ENCODE data around the gene PTPRN2.

DNA sequence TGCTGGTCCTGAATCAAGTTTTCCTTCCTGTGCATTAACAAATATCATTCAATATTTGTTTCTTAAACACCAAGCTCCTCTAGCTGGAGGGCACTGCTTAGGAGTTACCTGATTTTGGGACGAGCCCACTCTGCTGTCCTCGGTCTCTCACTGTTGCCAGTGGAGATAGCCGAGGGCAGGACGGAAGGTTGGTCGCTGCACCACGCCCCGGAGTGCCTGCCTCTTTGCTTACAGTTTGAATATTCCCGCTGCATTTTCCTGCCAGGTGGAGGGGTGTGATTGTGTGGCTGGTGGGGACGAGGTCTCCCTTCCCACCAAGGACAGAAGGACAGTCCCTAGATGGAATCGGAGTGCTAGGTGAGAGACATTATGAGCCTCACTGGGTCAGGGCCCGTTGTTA lies 1049.3 kb downstream of the PTPRN2 start:
- TF ChIP-seq, protein P1, sequence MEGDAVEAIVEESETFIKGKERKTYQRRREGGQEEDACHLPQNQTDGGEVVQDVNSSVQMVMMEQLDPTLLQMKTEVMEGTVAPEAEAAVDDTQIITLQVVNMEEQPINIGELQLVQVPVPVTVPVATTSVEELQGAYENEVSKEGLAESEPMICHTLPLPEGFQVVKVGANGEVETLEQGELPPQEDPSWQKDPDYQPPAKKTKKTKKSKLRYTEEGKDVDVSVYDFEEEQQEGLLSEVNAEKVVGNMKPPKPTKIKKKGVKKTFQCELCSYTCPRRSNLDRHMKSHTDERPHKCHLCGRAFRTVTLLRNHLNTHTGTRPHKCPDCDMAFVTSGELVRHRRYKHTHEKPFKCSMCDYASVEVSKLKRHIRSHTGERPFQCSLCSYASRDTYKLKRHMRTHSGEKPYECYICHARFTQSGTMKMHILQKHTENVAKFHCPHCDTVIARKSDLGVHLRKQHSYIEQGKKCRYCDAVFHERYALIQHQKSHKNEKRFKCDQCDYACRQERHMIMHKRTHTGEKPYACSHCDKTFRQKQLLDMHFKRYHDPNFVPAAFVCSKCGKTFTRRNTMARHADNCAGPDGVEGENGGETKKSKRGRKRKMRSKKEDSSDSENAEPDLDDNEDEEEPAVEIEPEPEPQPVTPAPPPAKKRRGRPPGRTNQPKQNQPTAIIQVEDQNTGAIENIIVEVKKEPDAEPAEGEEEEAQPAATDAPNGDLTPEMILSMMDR (IDR thresholded peaks at IDR 0.05), result no peak
- TF ChIP-seq POLR2A (IDR thresholded peaks at IDR 0.05), result no peak
